ENCODE data around the gene UBA3. TPM values are rescaled to one million over a fixed set of nuclear protein-coding genes. Genes with fewer than 3 reads are reported as not detected.

Gene UBA3
- total and polyA plus RNA-seq, 10 of the 15 experiments (the other 5 are each of a cell fraction or from before 2014, with no cell fraction given), result 72.9 to 131 (median 102) TPM

- TF ChIP-seq POU2F2 (IDR thresholded peaks at IDR 0.05; ENCODE audit: borderline replicate concordance, low read depth, low read length), result peak; percentile 29; the same call in 1 of the 3 replicates
- TF ChIP-seq CTCF (IDR thresholded peaks at IDR 0.05 in 2 of 3, conservative IDR thresholded peaks at IDR 0.05 in 1 of 3; ENCODE audit: control insufficient read depth in 2 of 3, extremely low read depth in 1 of 3, insufficient read depth in 1 of 3, low read depth in 3 of 3, low read length in 3 of 3), result no peak
- TF ChIP-seq, protein P1, sequence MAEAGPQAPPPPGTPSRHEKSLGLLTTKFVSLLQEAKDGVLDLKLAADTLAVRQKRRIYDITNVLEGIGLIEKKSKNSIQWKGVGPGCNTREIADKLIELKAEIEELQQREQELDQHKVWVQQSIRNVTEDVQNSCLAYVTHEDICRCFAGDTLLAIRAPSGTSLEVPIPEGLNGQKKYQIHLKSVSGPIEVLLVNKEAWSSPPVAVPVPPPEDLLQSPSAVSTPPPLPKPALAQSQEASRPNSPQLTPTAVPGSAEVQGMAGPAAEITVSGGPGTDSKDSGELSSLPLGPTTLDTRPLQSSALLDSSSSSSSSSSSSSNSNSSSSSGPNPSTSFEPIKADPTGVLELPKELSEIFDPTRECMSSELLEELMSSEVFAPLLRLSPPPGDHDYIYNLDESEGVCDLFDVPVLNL (IDR thresholded peaks at IDR 0.05; ENCODE audit: low read depth, low read length), result no peak
- TF ChIP-seq TCF12 (IDR thresholded peaks at IDR 0.05; ENCODE audit: low read depth, low read length), result 0 out of 2 replicates have a peak, but pooled peaks have one; percentile 6
- TF ChIP-seq CHD4 (IDR thresholded peaks at IDR 0.05), result no peak
- TF ChIP-seq CREM (IDR thresholded peaks at IDR 0.05; ENCODE audit: low read depth), result no peak
- TF ChIP-seq MTA2 (IDR thresholded peaks at IDR 0.05; ENCODE audit: low read depth), result peak; percentile 85
- TF ChIP-seq, protein P2, sequence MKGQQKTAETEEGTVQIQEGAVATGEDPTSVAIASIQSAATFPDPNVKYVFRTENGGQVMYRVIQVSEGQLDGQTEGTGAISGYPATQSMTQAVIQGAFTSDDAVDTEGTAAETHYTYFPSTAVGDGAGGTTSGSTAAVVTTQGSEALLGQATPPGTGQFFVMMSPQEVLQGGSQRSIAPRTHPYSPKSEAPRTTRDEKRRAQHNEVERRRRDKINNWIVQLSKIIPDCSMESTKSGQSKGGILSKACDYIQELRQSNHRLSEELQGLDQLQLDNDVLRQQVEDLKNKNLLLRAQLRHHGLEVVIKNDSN (IDR thresholded peaks at IDR 0.05; ENCODE audit: borderline replicate concordance, extremely low read length, insufficient read depth, low read depth, low read length), result no peak
- TF ChIP-seq NFYA (IDR thresholded peaks at IDR 0.05; ENCODE audit: borderline replicate concordance, low read depth, low read length), result no peak
- TF ChIP-seq MXI1 (IDR thresholded peaks at IDR 0.05; ENCODE audit: low read depth, low read length), result 0 out of 2 replicates have a peak, but pooled peaks have one; percentile 15
- TF ChIP-seq CHD1 (IDR thresholded peaks at IDR 0.05; ENCODE audit: low read depth, low read length), result no peak
- TF ChIP-seq ZNF592 (IDR thresholded peaks at IDR 0.05), result no peak
- TF ChIP-seq ZNF622 (IDR thresholded peaks at IDR 0.05), result no peak
- no peak for TF ChIP-seq BHLHE40 (IDR thresholded peaks at IDR 0.05; ENCODE audit: borderline replicate concordance in 1 of 2, low read depth in 2 of 2, low read length in 1 of 2)
- TF ChIP-seq NR2C1 (IDR thresholded peaks at IDR 0.05), result no peak
- TF ChIP-seq SUPT20H (IDR thresholded peaks at IDR 0.05; ENCODE audit: borderline replicate concordance, control insufficient read depth, low read depth, low read length), result no peak
- peak; percentile 93 for TF ChIP-seq POLR2A (IDR thresholded peaks at IDR 0.05; ENCODE audit: low read depth, low read length)
- TF ChIP-seq, protein P3, sequence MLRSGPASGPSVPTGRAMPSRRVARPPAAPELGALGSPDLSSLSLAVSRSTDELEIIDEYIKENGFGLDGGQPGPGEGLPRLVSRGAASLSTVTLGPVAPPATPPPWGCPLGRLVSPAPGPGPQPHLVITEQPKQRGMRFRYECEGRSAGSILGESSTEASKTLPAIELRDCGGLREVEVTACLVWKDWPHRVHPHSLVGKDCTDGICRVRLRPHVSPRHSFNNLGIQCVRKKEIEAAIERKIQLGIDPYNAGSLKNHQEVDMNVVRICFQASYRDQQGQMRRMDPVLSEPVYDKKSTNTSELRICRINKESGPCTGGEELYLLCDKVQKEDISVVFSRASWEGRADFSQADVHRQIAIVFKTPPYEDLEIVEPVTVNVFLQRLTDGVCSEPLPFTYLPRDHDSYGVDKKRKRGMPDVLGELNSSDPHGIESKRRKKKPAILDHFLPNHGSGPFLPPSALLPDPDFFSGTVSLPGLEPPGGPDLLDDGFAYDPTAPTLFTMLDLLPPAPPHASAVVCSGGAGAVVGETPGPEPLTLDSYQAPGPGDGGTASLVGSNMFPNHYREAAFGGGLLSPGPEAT (IDR thresholded peaks at IDR 0.05; ENCODE audit: low read depth), result no peak
Observed at GRCh38 chr3:69080233-69080920, at the start of gene UBA3 (continued).
